Measurements from ENCODE around the gene FRMD4A. TPM values are rescaled to one million over a fixed set of nuclear protein-coding genes. Genes with fewer than 3 reads are reported as not detected.

FRMD4A gene
- total RNA-seq, 1 experiment from 2014 or later, result 18.3 TPM

DNA sequence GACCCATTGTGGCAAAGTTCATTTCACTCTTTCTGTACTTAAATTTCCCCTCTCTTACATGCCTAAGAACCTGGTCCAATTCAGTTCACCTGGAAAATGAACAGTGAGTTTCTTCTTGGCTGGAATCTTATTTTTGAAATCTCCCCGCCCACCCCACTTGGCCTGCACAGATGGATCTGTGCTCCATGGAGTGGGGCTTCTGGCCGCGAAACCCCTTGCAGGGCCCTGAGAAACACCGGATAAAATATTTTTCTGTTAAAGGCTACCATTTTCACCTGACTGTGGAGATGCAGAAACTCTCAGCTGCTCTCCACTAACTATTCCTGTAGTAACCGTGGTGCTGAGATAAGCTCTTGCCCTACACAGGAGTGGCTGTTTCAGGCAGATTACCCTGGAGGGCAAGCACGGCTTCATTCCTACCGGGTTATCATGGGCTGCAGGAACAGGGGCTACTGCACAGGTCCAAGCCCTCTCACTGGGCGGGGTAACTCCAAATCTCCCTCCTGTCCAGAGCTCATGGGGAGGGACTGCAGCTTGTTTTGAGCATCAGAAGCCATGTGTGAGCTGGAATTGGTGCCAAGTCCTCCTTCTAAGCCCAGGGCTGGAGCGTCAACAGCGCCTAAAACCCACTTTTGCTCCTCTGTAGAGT is 625.1 kb downstream of the FRMD4A start:
- no peak for TF ChIP-seq EZH2 (IDR thresholded peaks at IDR 0.05; ENCODE audit: low read depth)
- TF ChIP-seq CTCF (conservative IDR thresholded peaks at IDR 0.05), result no peak
- no peaks in the 10 kb centered on the region for H4K20me1 ChIP-seq (ENCODE audit: insufficient read depth)
- peaks cover 37% of the 10 kb centered on the region for H3K4me1 ChIP-seq (replicated peaks; ENCODE audit: insufficient read depth)
- BruUV-seq (replicated peaks), result no TSS peak
- H3K9me3 ChIP-seq (ENCODE audit: insufficient read depth, low read depth), result no peaks in the 10 kb centered on the region
- no peaks in the 10 kb centered on the region; the same call in 1 of the 2 replicates for H3K79me2 ChIP-seq (ENCODE audit: low read depth)
- intact Hi-C loops (cut with micrococcal nuclease; ENCODE audit: unreplicated experiment), result loop anchor here (5.0 to 10.0 kb wide), 3 partner anchors 43 to 91 kb away; no protein-coding TSS in a partner anchor
- peak overlapping the region; percentile 59; the same call in 1 of the 2 replicates for H3K4me3 ChIP-seq
- POLR2A ChIA-PET (ENCODE audit: unreplicated experiment), result no interaction called here
- H3K4me2 ChIP-seq, result peak overlapping the region; percentile 95
- no peaks in the 10 kb centered on the region for H3K9me2 ChIP-seq (ENCODE audit: insufficient read depth)
- H3F3A ChIP-seq (ENCODE audit: insufficient read depth, low read depth), result peaks cover 14% of the 10 kb centered on the region
- CTCF ChIA-PET, result no interaction called here
- H3K27ac ChIP-seq, result no peak overlapping the region
- DNase-seq, result no peak
- no peak overlapping the region for H2AFZ ChIP-seq
- H3K27me3 ChIP-seq (ENCODE audit: insufficient read depth, low read depth), result no peaks in the 10 kb centered on the region
- H3K36me3 ChIP-seq (ENCODE audit: low read depth), result no peaks in the 10 kb centered on the region

DNA sequence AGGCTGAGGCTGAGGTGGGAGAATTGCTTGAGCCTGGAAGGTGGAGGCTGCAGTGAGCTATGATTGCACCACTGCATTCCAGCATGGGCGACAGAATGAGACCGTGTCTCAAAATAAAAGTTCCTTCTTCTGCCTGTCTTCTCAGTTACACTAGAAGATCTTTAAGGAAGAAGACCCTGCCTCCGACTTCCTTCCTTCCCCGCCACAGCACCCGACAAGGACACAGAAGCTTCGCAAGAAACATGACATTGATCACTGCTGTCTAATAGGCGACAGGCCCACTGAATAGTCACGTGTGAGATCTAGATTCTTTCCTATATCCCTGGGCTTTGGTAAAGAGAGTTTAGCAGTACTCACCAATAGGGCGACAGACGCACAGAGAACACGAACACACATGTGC is 625.8 kb downstream of the FRMD4A start:
- DNase-seq, result no peak
- Histone ChIP-seq H3K79me2 (ENCODE audit: low read depth) (no peaks in the 10 kb centered on the region; the same call in 1 of the 2 replicates), H3F3A (ENCODE audit: insufficient read depth, low read depth) (peaks cover 14% of the 10 kb centered on the region), H3K4me3 (no peak overlapping the region), H3K9me3 (ENCODE audit: insufficient read depth, low read depth) (no peaks in the 10 kb centered on the region), H3K4me2 (no peak overlapping the region), H3K9me2 (ENCODE audit: insufficient read depth) (no peaks in the 10 kb centered on the region), H3K4me1 (replicated peaks; ENCODE audit: insufficient read depth) (peaks cover 36% of the 10 kb centered on the region), H3K27ac (no peak overlapping the region), H2AFZ (no peak overlapping the region), H4K20me1 (ENCODE audit: insufficient read depth) (no peaks in the 10 kb centered on the region), H3K36me3 (ENCODE audit: low read depth) (no peaks in the 10 kb centered on the region), H3K27me3 (ENCODE audit: insufficient read depth, low read depth) (no peaks in the 10 kb centered on the region)
- no peak for TF ChIP-seq EZH2 (IDR thresholded peaks at IDR 0.05; ENCODE audit: low read depth)
- no peak for TF ChIP-seq CTCF (conservative IDR thresholded peaks at IDR 0.05)
- BruUV-seq (replicated peaks), result no TSS peak
- ChIA-PET POLR2A (ENCODE audit: unreplicated experiment) (interaction anchor here (0.8 kb wide), 1 partner anchor 13 kb away, joined by 3 read pairs; no protein-coding TSS in a partner anchor), CTCF (interaction anchor here (0.6 kb wide), 1 partner anchor 57 kb away, joined by 3 read pairs; no protein-coding TSS in a partner anchor)
- intact Hi-C loops (cut with micrococcal nuclease; ENCODE audit: unreplicated experiment), result loop anchor here (5.0 to 10.0 kb wide), 3 partner anchors 43 to 90 kb away; no protein-coding TSS in a partner anchor

DNA sequence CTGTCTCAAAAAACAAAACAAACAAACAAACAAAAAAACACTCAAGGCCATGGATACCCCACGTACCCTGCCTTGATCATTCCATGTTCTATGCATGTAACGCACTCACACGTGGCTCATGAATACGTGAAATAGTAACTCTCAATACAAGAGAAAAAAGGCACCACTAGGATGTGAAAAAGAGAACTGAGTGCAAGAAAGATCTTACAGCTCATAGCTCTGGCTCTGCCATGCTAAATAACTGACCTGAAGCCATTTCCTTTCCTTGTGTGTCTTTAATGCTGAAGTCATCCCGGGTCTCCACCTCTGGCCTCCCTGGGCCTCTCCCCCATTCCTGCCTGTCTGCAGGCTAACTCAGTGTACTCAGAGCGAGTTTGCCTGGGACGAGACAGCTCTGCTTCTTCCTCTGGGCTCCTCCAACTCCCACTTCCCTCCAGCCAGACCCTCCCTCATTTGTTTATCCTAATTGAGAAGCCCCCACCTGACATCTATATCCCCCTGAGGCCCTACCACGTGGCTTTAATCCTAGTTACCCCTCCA is 626.7 kb downstream of the FRMD4A start:
- H4K20me1 ChIP-seq (ENCODE audit: insufficient read depth), result no peaks in the 10 kb centered on the region
- no peak for TF ChIP-seq CTCF (conservative IDR thresholded peaks at IDR 0.05)
- no peak for TF ChIP-seq EZH2 (IDR thresholded peaks at IDR 0.05; ENCODE audit: low read depth)
- H3K27me3 ChIP-seq (ENCODE audit: insufficient read depth, low read depth), result no peaks in the 10 kb centered on the region
- H3K4me2 ChIP-seq, result no peak overlapping the region
- no peak overlapping the region for H3K4me3 ChIP-seq
- no TSS peak for BruUV-seq (replicated peaks)
- ChIA-PET CTCF (no interaction called here), POLR2A (ENCODE audit: unreplicated experiment) (interaction anchor here (0.8 kb wide), 1 partner anchor 14 kb away, joined by 3 read pairs; no protein-coding TSS in a partner anchor)
- intact Hi-C loops (cut with micrococcal nuclease; ENCODE audit: unreplicated experiment), result loop anchor here (10.0 kb wide), 1 partner anchor 89 kb away; no protein-coding TSS in a partner anchor
- DNase-seq, result no peak
- H3K9me3 ChIP-seq (ENCODE audit: insufficient read depth, low read depth), result no peaks in the 10 kb centered on the region
- H3K36me3 ChIP-seq (ENCODE audit: low read depth), result no peaks in the 10 kb centered on the region
- no peak overlapping the region for H2AFZ ChIP-seq
- H3K79me2 ChIP-seq (ENCODE audit: low read depth), result no peaks in the 10 kb centered on the region; the same call in 1 of the 2 replicates
- H3K9me2 ChIP-seq (ENCODE audit: insufficient read depth), result no peaks in the 10 kb centered on the region
- H3F3A ChIP-seq (ENCODE audit: insufficient read depth, low read depth), result peaks cover 12% of the 10 kb centered on the region
- peaks cover 27% of the 10 kb centered on the region for H3K4me1 ChIP-seq (replicated peaks; ENCODE audit: insufficient read depth)
- H3K27ac ChIP-seq, result no peak overlapping the region
